Kidney tubule cell (primary cell): ENCODE measurements around the gene RARG.
A peak's percentile ranks its signal among the peaks of the same experiment; 100 is the strongest.

Source experiments
- DNase-seq: peaks from one replicate; pipeline ENCODE4 v3.0.0-alpha.2; 2018; ENCODE audit warnings: low spot score

The RARG gene

DNA sequence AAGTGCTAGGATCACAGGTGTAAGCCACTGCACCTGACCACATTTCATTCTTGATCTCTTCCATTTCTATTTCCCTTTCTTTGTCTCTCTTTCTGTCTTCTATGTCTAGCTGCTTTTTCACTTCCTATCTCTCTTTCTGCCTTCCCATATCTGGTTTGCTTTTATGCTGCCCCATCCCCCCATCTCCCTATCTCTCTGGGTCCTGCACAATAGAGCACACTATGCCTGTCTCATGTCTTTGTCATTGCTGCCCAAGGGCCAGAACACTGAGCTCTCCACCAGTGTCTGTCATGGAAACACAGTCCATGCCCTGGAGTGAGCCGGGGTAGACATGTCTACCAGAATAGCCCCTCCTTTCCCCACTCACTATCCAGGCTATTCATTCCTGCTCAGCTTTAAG, 12.3 kb upstream of the RARG start:
- no peak for DNase-seq

DNA sequence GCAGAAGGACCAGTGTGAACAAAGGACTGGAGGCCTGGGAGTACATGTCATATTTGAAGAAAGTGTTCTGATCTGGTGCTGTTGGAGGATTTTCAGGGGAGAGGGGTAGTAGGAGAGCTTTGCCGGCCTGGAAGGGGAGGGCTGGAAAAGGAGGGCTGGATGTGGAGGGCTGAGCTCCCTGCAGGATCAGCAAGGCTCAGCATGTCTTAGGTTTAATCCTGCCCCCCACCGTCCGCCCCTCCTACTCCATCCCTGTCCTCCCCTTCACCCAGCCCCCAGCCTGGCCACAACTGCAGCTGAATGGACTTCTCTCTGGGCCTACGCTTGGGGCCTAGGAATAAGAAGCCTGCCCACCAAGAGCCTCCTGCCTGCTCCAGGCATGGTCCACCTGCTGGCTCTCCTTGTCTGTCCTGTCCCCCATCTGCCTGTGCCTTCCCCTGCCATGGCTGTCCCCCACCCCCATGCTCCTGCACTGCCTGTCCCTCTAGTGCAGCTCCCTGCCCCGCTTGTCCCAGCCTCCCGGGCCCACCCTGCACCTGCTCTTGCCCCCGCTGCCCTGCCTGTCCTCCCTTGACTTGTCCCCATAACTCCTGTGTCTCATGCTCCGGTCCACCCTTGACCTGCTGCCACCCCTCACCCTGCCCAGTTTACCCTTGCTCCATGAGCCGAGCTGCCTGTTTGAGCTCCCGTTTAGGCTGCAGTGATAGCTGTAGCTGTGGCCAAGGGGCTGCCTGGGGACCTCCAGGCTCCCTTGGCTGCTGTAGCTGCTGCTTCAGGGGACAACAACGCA, 9.8 kb upstream of the RARG start:
- DNase-seq: no peak

GRCh38 chr12:53239643-53240258, 7.7 kb upstream of the RARG start:
- no peak for DNase-seq

DNA sequence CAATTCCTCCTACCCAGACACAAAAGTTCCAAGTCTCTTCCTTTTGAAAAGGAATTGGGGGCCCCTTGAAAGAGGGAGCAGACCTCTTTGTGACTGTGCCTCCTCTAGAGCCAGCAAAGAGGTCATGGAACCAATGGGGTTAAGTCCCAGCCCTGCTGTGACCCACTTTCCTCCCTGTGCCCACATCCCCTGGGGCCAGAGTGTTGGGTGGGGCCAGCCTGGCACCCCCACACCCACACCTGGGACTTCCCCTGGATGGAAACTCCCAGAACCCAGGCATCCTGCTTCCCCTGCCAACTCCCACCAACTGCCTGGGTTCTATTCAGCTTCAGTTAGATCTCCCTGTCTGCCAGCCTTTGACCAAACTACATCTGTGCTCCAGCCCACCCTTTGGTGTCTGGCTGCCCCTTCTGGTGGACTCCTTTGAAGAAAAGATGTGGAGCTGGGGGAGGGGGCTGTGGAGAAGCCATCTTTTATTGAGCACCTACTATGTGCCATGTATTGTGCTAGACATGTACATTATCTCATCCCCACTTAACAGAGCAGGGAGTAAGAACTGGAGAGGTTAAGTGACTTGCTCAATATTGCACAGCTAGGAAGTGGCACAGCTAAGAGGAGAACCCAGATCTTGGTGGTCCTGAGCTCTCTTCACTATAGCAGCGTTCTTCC, 4.6 kb upstream of the RARG start:
- no peak for DNase-seq

DNA sequence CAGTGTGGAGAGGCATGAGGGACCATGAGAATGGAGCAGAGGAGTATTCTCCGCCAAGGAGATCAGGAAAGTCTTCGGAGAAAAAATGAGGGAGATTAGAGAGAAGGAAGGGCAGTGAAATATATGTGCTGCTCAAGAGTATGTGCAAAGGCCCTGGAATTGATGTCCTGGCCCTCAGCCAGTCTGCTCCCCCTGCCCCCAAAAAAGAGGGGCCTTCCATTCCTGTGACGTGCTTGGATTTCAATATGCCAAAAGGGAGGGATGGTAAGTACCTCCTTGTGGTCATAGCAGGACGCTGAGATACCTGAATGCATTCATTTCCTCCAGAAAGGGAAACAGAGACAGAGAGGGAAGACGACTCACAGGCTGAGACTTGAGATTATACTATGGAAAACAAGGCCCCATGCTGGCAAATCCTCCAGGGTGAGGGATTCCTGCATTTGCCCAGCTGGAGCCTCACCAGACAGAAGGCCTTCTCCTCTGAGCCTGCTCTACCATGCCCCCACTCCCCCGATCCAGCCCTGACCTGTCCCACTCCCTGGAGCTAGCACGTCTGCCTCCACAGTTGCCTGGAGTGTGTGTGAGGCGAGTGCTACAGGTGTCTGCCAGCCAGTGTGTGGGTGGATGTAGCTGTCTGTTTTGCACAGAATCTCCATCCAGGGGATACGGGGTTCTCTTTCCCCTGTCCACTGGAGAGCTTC, 3.9 kb upstream of the RARG start:
- no peak for DNase-seq

DNA sequence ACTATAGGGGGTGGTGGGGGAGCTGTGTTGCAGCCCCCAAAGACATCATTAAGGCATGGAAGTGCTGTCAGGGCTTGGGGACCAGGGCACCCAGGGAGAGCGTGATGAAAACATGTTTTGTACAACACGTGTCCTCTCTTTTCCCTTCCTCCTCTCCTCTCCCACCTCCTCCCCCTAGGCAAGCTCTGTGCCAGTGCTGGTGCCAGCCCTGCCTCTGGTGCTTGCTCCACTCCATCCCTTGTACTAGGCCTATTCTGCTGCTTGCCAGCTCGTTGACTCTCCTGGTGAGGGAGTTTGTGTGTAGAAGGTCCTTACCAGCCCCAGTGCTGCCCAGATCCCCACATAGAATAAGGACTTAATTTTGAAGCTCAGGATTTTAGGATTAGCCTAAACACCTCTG, 3.2 kb upstream of the RARG start:
- no peak for DNase-seq

- no peak for DNase-seq
Measured at GRCh38 chr12:53234271-53234914, 2.4 kb upstream of the RARG start.

GRCh38 chr12:53233671-53234121, 1.7 kb upstream of the RARG start:
- no peak for DNase-seq

DNA sequence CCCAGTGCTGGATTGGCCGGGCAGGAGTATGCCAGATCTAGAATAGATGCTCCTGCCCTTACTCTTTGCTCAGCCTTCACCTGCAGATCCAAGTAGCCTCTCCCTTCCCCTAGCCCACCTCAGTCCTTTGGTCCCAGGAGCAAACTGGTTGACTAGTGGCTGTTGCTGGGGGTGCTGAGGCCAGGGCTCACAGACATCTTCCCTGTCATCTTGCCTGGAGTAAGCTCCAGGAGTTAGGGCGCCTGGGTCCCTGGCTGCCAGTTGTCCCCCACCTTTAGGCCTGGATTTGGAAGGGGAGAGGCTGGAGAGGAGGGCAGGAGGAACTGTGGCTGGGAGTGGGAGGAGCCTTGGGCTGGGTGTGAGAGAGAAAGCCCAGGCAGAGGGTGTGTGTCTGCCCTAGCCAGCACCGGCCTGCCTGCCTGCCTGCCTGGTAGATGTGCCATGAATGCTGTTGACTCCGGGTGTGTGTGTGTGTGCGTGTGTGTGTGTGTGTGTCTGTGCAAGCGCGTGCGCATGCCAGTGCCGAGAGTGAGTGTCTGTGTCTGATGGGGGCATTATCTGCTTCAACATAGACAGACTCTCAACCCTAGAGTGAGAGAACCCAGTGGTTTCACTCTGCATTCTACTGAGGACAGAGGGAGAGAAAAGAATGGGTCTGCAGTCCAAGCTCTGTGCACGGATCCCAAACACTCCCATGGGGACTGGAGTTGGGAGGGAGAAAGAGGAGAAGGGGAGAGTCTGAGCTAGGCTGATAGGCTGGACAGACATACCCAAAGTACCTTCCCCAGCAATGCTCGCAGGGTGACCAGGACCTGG, 845 bp upstream of the RARG start:
- peak; percentile 45 for DNase-seq

GRCh38 chr12:53231671-53231920, 413 bp downstream of the RARG start:
- no peak for DNase-seq

- peak; percentile 33 for DNase-seq
Measured at GRCh38 chr12:53230108-53230845, 1.7 kb downstream of the RARG start.

GRCh38 chr12:53229454-53229853, 2.6 kb downstream of the RARG start:
- DNase-seq: no peak

DNA sequence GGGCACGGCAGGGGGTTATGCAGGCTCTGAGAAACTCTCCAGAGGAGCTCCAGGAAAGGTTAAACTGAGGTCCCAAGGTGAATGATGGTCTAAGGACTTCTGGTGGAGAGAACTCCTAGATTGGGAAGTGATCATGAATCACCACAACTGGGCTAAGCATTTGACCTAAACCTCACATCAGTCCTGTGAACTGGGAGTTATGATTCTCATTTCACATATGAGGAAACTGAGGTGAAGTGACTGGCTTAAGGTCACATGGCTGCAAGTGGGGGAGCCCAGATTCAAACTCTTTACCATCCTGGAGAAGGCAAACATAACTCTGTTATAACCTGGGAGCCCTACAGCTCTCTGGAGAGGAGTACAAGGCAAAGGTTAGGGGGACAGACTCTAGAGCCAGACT, 4.2 kb downstream of the RARG start:
- no peak for DNase-seq

- no peak for DNase-seq
Measured at GRCh38 chr12:53227341-53227740, 4.7 kb downstream of the RARG start.

GRCh38 chr12:53226815-53227214, 5.2 kb downstream of the RARG start:
- no peak for DNase-seq

DNA sequence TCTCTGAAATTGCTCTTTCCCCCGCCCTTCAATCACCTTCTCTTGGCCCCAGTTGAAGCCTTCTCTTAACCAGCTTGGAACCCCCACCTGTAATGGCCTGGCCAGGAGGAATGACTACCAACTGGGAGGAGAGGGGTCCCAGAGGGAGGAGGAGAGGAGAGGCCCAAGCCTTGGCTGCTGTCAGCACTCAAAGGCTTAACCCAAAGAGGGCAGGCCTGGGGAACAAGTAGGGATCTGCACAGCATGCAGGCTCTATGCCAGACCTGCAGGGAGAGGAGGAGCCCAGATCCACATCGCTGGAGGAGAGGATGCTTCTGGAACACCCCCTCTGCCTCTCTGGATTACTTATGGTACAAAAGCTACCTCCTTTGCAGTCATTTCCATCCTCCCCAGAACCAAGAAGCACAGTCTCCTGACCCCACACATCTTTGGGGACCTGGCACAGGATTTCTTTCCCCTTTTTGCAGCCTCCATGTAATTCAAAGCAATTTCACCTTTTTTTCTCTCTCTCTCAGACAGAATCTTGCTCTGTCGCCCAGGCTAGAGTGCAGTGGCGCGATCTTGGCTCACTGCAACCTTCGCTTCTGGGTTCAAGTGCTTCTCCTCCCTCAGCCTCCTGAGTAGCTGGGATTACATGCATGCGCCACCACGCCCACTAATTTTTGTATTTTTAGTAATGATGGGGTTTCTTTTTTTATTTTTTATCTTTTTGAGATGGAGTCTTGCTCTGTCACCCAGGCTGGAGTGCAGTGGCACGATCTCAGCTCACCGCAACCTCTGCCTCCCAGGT, 6.2 kb downstream of the RARG start:
- no peak for DNase-seq

GRCh38 chr12:53224897-53225634, 6.9 kb downstream of the RARG start:
- DNase-seq: no peak

DNA sequence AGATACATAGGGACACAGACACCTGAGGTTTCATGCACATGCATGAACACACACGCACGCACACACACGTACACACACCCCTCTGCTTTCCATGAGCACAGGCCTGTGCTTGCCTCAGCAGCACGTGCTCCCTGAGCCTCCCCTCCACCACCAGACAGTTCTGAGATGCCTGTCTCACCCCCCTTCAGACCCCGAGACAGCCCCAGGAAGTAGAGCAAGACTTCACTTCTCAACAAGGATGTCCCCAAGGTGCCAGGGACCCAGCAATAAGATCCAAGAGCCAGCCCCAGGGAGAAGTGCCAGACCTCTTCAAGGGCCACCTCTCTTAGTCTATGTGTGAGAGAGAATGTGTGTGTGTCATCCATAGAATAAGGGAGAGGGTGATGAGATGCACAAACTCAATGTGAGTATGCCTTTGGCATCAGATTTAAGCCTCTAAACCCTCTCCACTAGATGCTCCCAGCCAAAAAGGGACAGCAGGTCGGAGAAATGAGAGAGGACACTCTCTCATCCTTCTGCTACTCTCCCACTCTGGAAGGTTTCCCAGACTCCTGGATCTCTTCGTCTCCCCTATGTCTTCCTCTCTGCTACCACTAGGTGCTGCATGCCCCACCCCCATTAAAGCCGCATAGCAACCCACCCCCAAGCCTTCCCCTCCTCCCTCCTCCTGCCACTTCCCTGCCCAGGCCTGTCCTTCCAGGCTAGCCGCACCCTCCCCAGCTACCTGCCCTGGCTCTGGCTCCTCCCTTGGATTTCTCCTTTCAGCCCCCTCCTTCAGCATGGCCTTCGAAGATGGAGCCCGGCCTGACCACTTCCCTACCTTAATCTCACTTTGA, 7.7 kb downstream of the RARG start:
- DNase-seq: no peak
